Kidney glomerular epithelial cell (primary cell): Measurements from ENCODE around the gene SLC22A12.
A peak's percentile ranks its signal among the peaks of the same experiment; 100 is the strongest.

ENCODE experiments used
- DNase-seq: peaks from one replicate; lab custom pipeline; 2025; lab: John Stamatoyannopoulos, UW

SLC22A12 gene

DNA sequence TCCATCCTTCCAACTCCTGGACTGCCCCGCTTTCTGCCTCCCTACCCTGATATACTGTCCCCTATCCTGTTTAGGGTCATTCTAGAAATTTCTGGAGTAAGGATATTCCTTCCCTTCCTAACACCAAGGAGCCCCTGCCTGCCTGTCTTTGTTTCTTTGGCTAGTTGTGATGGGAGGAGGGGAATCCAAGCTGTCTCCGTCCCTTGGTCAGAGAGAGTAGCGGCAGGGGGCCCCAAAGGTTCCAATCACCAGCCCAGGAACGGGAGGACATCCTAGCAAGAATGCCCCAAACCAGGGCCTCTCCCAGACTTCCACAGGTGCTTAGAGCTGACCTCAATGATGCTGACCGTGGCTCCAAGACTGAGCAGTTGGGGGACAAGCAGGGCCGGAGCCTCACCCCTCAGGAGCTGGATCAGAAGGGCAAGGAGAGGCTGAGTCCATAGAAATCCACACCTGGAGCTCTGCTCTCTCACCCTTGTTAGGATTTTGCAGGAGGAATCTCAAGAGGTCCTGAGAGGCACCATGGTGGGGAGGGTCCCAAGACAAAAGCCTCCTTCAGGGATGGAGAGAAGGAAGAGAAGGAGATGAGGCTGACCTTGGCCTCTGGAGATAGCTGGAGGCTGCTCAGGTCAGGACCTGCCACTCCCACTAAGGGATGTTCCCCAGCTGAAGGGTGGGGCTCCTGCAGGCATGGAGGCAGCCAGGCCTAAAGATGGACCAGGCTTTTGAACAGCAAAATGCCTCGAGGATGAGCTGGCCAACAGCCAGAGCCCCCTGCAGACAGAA, 13.6 kb downstream of the SLC22A12 start:
- no peak for DNase-seq

GRCh38 chr11:64605244-64605560, 14.2 kb downstream of the SLC22A12 start:
- no peak for DNase-seq

GRCh38 chr11:64605656-64606585, 14.9 kb downstream of the SLC22A12 start:
- DNase-seq, result no peak

- DNase-seq, result no peak
Measured at GRCh38 chr11:64606796-64607380, 15.9 kb downstream of the SLC22A12 start.

DNA sequence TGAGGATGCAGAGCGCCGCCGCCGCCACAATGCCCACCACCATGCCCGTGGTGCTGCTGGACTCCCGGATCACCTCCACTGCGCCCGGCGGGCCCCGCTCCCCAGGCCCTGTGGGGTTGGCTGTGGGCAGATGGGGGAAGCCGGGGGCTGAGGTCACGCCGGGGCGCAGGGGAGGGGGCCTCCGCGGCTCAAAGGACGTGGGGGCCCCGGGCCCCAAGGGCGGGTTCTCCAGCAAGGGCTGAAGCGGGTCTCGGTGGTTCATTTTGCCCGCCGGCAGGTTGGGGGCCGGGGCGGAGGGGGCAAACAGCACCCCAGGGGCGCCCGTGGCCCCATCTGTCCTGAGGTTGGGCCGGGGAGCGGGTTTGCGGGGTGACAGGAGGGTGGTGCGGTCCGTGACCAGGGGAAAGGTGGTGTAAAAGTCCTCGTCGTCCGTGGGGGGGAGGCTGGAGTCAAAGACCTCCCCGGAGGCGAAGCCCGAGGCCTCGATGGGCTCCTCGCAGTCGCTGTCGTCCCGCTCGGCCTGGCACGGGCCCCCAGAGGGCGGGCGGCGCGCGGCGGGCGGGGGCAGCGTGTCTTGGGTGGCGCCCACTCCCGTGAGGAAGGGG, 16.5 kb downstream of the SLC22A12 start:
- DNase-seq, result no peak

GRCh38 chr11:64608046-64608445, 17.0 kb downstream of the SLC22A12 start:
- DNase-seq, result peak; percentile 2

DNA sequence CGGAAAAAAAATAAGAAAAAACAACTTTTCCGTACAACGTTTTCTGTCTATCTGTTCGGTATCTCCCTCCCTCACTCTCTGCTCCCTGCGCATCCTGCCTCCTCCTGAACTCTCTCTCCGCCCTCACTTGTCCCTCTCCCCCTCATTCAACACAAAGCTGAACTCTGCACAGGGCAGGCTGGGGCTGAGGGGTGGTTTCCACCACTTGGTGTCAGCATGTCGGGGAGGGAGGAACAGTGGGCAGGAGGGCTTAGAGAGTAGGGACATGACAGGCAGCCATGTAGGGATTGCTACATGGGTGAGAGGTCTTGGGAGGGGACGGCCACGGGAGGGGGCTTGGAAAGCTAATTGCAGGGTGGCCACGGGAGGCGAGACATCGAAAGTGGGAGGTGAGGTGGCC, 17.6 kb downstream of the SLC22A12 start:
- DNase-seq, result no peak

DNA sequence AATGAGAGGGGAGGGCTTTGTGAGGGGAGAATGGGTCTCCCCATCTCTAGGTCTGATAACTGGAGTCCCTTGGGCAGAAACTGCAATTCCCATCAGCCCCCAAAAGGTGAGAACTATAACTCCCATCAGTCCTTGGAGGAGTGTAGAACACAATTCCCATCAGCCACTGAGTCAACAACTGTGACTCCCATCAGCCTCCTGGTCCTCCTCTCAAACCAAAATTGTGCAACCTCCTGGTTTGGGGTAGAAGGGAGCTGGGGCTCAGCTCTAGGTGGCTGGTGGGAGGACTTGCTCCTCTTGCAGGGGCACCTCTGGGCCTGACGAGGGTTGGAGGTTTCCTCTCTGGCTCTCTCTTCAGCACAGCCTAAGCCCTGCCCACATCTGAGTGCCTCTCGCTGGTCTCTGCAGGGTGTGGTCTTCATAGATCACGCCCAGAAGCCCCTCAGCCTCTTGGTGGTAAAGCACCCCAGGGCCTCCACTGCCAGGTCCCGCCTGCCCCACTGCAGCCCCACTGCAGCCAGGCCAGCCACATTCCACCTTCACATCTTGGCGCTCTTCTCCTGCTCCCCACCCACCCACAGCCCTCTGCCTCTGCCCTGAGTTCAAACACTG, 18.5 kb downstream of the SLC22A12 start:
- no peak for DNase-seq

DNA sequence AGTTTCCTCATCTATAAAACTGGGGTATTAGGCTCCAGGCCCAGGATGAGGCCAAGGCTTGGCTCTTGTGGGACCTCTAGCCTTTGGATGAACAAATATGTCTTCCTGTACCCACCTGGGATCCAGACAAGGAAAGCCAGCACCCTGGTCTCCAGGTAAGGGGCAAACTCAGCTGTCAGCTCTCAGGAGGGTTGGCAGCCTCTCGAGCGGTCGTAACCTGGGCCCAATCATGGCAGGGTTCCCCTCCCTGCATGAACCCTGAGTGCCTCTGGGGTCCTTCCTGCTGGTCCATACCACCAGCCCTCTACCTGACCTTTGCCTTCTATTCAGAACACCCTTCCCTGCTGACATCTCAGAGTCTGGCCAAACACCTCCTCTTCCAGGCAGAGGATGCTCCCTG, 19.6 kb downstream of the SLC22A12 start:
- no peak for DNase-seq

- no peak for DNase-seq
Measured at GRCh38 chr11:64611176-64611575, 20.2 kb downstream of the SLC22A12 start.

- no peak for DNase-seq
Measured at GRCh38 chr11:64611869-64612646, 21.0 kb downstream of the SLC22A12 start.

DNA sequence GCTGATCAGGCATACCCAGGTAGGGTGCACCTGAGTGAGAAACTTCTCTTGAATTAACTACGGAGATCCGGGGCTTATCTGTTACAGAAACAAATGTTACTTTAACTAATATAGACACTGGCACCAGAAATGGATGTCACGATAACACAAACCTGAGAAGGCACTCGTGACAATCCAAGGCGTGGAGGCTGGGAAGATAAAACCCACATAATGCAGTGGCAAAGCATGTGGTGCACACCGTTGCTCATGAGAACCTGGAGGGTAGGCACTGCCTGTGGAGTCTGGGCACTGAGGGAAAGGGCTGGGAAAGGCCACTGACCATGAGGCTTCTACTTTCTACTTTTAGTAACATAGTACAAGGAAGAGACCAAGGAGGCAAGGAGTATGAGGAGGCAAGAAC, 22.6 kb downstream of the SLC22A12 start:
- no peak for DNase-seq

DNA sequence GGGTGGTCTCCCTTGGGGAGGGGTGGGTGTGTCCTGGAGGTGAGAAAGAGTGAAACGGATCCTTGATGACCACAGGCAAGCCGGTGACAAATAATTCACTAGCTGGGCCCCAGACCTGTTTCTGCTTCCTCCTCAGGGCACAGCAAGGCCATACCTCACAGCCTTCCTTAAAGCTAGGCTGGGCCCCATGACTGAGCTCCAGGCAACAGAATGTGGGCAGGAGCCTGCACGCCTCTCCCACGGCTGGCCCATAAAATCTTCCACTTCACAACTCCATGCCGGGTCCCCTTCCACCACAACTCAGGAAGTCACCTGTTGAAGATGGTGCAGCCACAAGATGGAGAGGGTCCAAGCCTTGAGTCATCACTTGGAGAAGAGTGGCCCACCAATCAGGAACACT, 23.9 kb downstream of the SLC22A12 start:
- no peak for DNase-seq

DNA sequence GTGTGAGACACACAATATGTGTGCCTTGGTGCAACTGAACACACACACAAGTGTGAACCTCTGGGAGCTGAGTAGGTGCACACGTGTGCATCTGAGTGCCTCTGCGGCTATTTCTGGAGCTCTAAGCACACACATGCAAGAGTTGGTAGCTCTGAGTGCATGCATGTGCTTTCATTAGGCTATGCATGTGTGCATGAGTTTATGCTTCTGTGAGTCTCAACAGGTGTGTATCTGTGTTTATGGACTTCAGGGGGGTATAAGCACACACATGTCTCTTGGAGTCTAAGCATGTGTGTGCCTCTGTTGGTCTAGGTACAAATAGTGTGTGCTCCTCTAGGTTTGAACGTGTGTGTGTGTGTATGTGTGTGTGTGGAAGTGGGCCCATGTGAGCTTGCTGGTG, 25.8 kb downstream of the SLC22A12 start:
- no peak for DNase-seq

- no peak for DNase-seq
Measured at GRCh38 chr11:64619196-64619595, 28.2 kb downstream of the SLC22A12 start.

GRCh38 chr11:64619811-64620380, 28.9 kb downstream of the SLC22A12 start:
- DNase-seq, result peak; percentile 25

DNA sequence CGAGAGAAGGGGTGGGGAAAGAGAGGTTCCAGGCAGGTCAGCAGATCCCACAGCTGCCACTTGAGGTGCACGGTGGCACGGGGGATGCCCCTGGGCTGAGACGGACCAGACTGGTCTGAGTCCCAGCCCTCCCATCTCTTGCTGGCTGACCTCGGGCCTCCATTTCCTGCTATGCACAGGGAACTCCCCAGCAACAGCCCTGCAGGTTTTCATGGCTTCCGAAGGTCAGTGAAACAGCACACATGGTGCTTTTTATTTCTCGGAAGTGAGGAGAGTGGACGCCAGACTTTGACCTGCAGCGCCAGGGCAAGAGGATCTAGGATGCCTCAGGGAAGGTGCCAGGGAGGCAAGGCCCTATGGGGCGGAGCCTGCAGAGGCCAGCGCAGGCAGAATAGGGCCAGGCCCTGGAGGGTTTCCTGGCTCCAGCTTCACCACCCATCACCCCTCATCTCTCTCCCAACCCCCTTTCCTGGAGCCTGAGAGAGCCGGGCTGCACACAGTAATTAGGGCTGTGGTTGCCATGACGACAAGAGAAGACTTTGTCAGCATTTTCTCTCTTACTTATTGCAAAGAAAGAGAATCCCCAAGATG, 29.5 kb downstream of the SLC22A12 start:
- DNase-seq, result no peak

GRCh38 chr11:64621283-64622019, 30.4 kb downstream of the SLC22A12 start:
- no peak for DNase-seq

DNA sequence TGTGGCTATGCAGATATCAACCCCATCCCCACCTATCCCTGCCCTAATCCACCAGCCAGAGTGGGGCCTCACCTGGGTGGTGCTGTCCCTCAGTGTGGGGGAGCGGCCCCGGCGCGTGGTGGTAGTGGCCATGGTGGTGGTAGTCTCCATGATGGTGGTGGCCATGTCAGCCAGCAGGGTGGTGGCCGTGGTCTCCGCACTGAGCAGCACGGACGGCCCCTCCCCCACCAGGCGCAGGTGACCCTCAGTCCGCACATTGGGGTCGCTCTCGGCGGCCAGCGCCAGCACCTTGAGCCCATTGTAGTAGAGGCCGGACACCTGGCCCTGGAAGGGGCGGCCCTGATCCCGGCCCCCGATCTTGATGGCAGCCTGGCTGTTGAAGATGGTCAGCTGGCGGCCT, 31.7 kb downstream of the SLC22A12 start:
- no peak for DNase-seq
